ENCODE data around the gene SERPINH1.

SERPINH1 gene

DNA sequence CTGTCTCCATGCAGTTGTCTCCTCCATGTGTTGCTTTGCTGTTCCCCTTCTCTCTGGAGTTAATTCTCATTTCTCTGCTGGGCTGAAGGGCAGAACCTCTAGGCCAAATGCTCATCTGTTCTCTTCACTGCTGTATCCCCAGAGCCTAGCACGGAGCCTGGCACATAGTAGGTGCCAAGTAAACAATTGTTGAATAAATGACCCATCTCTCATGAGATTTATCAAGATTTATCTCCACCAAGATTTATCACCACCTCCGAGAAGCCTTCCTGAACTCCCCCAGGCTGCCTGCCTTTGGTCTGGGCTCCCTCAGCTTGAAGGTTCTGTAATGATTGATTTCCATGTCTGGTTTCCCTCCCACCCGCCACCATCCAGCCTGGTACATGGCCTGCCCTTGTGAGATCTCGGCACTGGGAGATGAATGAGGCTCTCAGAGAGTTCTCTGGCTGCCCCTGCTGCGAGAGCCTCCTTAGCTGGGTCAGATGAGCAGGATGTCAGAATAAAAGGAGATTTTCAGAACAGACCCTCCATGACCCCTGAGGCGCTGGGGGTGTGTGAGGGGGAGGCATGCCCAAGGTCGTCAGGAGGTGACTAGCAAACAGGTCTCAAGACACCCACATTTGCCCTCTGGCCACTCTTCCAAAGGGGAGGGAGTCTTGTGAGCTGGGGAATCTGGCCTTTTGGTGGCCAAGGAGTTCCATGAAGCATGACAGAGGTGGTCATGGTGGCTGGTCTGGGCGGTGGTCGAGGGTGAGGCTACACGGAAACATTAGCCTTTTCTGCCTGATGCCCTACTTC is 33.9 kb upstream of the SERPINH1 start:
- Histone ChIP-seq H3K9me3 (ENCODE audit: insufficient read depth, low read depth, low read length) (no peaks in the 10 kb centered on the region), H3K27me3 (ENCODE audit: insufficient read depth, low read length, poor library complexity, severe bottlenecking) (no peaks in the 10 kb centered on the region), H3K4me2 (ENCODE audit: low read depth, low read length, poor library complexity, severe bottlenecking) (no peak overlapping the region), H3K4me1 (ENCODE audit: insufficient read depth, low read length, poor library complexity, severe bottlenecking) (peaks cover 8% of the 10 kb centered on the region), H2AFZ (ENCODE audit: low read length) (no peak overlapping the region), H3K36me3 (ENCODE audit: insufficient read depth, low read length) (no peaks in the 10 kb centered on the region), H3K9ac (ENCODE audit: low read depth, low read length, poor library complexity, severe bottlenecking) (no peak overlapping the region), H3K79me2 (ENCODE audit: insufficient read depth, low read length) (peaks cover 5% of the 10 kb centered on the region; the same call in 1 of the 2 replicates), H3K9me2 (replicated peaks; ENCODE audit: low read depth, low read length) (no peaks in the 10 kb centered on the region), H3K4me3 (ENCODE audit: low read length, poor library complexity, severe bottlenecking) (no peak overlapping the region), H4K20me1 (ENCODE audit: insufficient read depth, low read length, poor library complexity, severe bottlenecking) (no peaks in the 10 kb centered on the region), H3F3A (ENCODE audit: low read depth) (no peaks in the 10 kb centered on the region)
- no peak for TF ChIP-seq EZH2phosphoT487 (IDR thresholded peaks at IDR 0.05; ENCODE audit: borderline replicate concordance)
- TF ChIP-seq, protein P1, sequence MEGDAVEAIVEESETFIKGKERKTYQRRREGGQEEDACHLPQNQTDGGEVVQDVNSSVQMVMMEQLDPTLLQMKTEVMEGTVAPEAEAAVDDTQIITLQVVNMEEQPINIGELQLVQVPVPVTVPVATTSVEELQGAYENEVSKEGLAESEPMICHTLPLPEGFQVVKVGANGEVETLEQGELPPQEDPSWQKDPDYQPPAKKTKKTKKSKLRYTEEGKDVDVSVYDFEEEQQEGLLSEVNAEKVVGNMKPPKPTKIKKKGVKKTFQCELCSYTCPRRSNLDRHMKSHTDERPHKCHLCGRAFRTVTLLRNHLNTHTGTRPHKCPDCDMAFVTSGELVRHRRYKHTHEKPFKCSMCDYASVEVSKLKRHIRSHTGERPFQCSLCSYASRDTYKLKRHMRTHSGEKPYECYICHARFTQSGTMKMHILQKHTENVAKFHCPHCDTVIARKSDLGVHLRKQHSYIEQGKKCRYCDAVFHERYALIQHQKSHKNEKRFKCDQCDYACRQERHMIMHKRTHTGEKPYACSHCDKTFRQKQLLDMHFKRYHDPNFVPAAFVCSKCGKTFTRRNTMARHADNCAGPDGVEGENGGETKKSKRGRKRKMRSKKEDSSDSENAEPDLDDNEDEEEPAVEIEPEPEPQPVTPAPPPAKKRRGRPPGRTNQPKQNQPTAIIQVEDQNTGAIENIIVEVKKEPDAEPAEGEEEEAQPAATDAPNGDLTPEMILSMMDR (conservative IDR thresholded peaks at IDR 0.05; ENCODE audit: low read length): no peak

DNA sequence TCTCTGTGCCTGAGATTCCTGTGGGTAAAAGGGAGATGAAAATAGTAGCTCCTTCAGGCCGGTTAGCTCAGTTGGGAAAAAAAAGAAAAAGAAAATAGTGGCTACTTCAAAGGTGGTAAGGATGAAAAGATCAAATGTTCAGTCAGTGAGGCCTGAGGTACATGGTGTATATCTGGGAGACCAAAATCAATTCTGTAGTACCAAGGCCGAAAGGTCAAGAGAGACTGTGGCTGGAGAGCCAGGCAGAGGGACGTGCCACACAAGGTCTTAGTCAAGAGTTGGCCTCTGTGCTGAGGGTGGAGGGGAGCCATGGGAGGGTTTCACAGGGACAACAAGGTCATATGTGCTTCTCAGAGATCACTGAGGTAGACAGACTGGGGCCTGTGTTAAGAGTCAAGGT is 31.5 kb upstream of the SERPINH1 start:
- Histone ChIP-seq H3F3A (ENCODE audit: low read depth) (no peaks in the 10 kb centered on the region), H3K27me3 (ENCODE audit: insufficient read depth, low read length, poor library complexity, severe bottlenecking) (no peaks in the 10 kb centered on the region), H4K20me1 (ENCODE audit: insufficient read depth, low read length, poor library complexity, severe bottlenecking) (no peaks in the 10 kb centered on the region), H3K9me2 (replicated peaks; ENCODE audit: low read depth, low read length) (no peaks in the 10 kb centered on the region), H3K4me1 (ENCODE audit: insufficient read depth, low read length, poor library complexity, severe bottlenecking) (peaks cover 14% of the 10 kb centered on the region), H3K9ac (ENCODE audit: low read depth, low read length, poor library complexity, severe bottlenecking) (no peak overlapping the region), H3K79me2 (ENCODE audit: insufficient read depth, low read length) (peaks cover 5% of the 10 kb centered on the region; the same call in 1 of the 2 replicates), H3K4me2 (ENCODE audit: low read depth, low read length, poor library complexity, severe bottlenecking) (no peak overlapping the region), H3K4me3 (ENCODE audit: low read length, poor library complexity, severe bottlenecking) (no peak overlapping the region), H3K36me3 (ENCODE audit: insufficient read depth, low read length) (no peaks in the 10 kb centered on the region), H3K9me3 (ENCODE audit: insufficient read depth, low read depth, low read length) (no peaks in the 10 kb centered on the region), H2AFZ (ENCODE audit: low read length) (no peak overlapping the region)
- no peak for TF ChIP-seq EZH2phosphoT487 (IDR thresholded peaks at IDR 0.05; ENCODE audit: borderline replicate concordance)
- TF ChIP-seq, protein P1 (conservative IDR thresholded peaks at IDR 0.05; ENCODE audit: low read length): no peak

DNA sequence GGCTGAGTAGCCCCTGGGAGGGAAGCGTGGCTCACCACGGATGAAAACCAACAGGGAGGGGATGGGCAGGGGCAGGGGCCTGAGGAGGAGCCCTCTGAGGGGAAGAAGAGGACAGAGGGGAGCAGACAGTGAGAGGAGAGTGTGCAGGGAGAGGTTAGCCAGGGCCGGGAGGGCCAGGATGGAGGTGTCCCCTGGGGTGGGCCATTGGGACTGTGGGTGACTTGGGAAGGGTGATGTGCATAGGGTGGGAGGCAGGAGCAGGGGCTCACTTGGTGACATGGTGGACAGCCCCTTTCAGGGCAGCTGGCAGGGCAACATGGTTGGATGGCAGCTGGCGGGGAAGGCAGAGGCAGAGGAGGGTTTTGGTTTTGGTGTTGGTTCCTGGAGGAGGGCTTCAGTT is 30.7 kb upstream of the SERPINH1 start:
- Histone ChIP-seq H3K79me2 (ENCODE audit: insufficient read depth, low read length) (peaks cover 4% of the 10 kb centered on the region; the same call in 1 of the 2 replicates), H3K9me2 (replicated peaks; ENCODE audit: low read depth, low read length) (no peaks in the 10 kb centered on the region), H3K36me3 (ENCODE audit: insufficient read depth, low read length) (no peaks in the 10 kb centered on the region), H3F3A (ENCODE audit: low read depth) (no peaks in the 10 kb centered on the region), H4K20me1 (ENCODE audit: insufficient read depth, low read length, poor library complexity, severe bottlenecking) (no peaks in the 10 kb centered on the region), H3K4me3 (ENCODE audit: low read length, poor library complexity, severe bottlenecking) (no peak overlapping the region), H2AFZ (ENCODE audit: low read length) (no peak overlapping the region), H3K4me1 (ENCODE audit: insufficient read depth, low read length, poor library complexity, severe bottlenecking) (peaks cover 14% of the 10 kb centered on the region), H3K9me3 (ENCODE audit: insufficient read depth, low read depth, low read length) (no peaks in the 10 kb centered on the region), H3K4me2 (ENCODE audit: low read depth, low read length, poor library complexity, severe bottlenecking) (no peak overlapping the region), H3K9ac (ENCODE audit: low read depth, low read length, poor library complexity, severe bottlenecking) (no peak overlapping the region), H3K27me3 (ENCODE audit: insufficient read depth, low read length, poor library complexity, severe bottlenecking) (no peaks in the 10 kb centered on the region)
- TF ChIP-seq, protein P1 (conservative IDR thresholded peaks at IDR 0.05; ENCODE audit: low read length): no peak
- no peak for TF ChIP-seq EZH2phosphoT487 (IDR thresholded peaks at IDR 0.05; ENCODE audit: borderline replicate concordance)

Measured in Loucy (cell line).